Measurements from ENCODE around the gene PTPN22.
A peak's percentile ranks its signal among the peaks of the same experiment; 100 is the strongest.

PTPN22 gene

DNA sequence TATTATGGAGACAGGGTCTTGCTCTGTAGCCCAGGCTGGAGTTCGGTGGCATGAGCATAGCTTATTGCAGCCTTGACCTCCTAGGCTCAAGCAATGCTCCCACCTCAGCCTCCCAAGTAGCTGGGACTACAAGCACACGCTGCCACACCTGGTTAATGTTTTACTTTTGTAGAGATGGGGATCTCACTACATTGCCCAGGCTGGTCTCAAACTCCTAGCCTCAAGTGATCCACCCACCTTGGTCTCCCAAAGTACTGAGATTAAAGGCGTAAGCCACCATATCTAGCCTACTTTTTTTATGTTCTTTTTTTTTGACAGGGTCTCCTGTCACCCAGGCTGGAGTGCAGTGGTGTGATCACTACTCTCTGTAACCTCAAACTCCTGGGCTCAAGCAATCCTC is 21.8 kb upstream of the PTPN22 start:
- no peaks in the 10 kb centered on the region for H3K9me3 ChIP-seq (replicated peaks in 1 of 11)
- no peak overlapping the region for H3K4me3 ChIP-seq
- H3K9ac ChIP-seq, result no peak overlapping the region
- H3K36me3 ChIP-seq, result peaks cover 42 to 57% (median 51%) of the 10 kb centered on the region in 11 experiments
- no peak overlapping the region for H3K27ac ChIP-seq
- no peaks in the 10 kb centered on the region for H4K20me1 ChIP-seq
- H3K4me1 ChIP-seq, result peaks cover 1 to 21% (median 13%) of the 10 kb centered on the region in 10 experiments; a peak in 17 of 20 replicates
- no peaks in the 10 kb centered on the region for H3K27me3 ChIP-seq
- TF ChIP-seq Cebpa-rat (IDR thresholded peaks at IDR 0.05), result no peak
- no peak overlapping the region for H3K4me2 ChIP-seq

DNA sequence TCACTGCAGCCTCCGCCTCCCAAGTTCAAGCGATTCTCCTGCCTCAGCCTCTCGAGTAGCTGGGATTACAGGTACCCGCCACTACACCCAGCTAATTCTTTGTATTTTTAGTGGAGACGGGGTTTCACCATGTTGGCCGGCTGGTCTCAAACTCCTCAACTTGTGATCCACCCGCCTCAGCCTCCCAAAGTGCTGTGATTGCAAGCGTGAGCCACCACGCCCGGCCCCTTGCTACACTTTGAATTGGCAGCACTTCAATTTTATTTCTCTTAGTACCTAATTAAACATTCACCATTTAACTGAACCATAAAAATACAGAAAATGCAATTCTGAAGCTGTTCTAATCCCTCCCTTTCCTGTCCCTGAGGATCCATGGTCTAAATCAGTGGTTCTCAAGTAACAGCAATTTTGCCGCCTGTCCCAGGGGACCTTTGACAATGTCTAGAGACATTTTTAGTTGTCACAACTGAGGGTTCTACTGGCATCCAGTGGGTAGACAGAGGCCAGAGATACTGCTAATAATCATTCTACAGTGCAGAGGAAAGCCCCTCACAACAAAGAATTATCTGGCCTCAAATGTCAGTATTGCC is 20.2 kb upstream of the PTPN22 start:
- TF ChIP-seq Cebpa-rat (IDR thresholded peaks at IDR 0.05), result no peak
- H3K9ac ChIP-seq, result no peak overlapping the region

DNA sequence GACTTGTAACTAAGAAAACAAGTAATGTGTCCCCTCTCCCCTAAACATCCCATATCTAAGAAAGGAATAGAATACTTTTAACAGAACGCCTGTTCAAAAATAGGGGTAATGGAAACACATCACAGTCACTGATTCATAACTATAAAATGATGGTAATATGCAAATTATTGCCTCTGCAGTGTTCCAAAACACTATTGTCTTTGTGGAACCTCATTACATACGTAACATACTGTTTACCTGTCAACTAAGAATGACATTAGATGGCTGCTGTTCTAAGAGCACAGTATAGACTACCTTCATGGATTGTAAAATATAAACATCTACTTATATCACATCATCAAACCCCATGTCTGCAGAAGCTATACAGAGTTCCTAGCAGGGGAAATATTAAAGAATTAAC is 19.3 kb upstream of the PTPN22 start:
- H3K9ac ChIP-seq, result no peak overlapping the region
- peaks cover 7 to 26% (median 13%) of the 10 kb centered on the region in 10 experiments; a peak in 19 of 20 replicates for H3K4me1 ChIP-seq
- H3K27ac ChIP-seq, result no peak overlapping the region
- no peak overlapping the region for H3K4me3 ChIP-seq
- no peaks in the 10 kb centered on the region for H4K20me1 ChIP-seq
- peaks cover 17 to 35% (median 26%) of the 10 kb centered on the region in 11 experiments for H3K36me3 ChIP-seq
- no peaks in the 10 kb centered on the region for H3K27me3 ChIP-seq
- no peak for TF ChIP-seq Cebpa-rat (IDR thresholded peaks at IDR 0.05)
- H3K4me2 ChIP-seq, result no peak overlapping the region
- no peaks in the 10 kb centered on the region for H3K9me3 ChIP-seq (replicated peaks in 1 of 11)

More for the DNA sequence above, 20.2 kb upstream of the PTPN22 start:
- no peak overlapping the region for H3K27ac ChIP-seq
- H3K4me1 ChIP-seq, result peaks cover 7 to 26% (median 13%) of the 10 kb centered on the region in 10 experiments; a peak in 19 of 20 replicates
- H4K20me1 ChIP-seq, result no peaks in the 10 kb centered on the region
- no peaks in the 10 kb centered on the region for H3K27me3 ChIP-seq
- H3K36me3 ChIP-seq, result peaks cover 26 to 41% (median 35%) of the 10 kb centered on the region in 11 experiments
- no peaks in the 10 kb centered on the region for H3K9me3 ChIP-seq (replicated peaks in 1 of 11)
- no peak overlapping the region for H3K4me3 ChIP-seq
- peak overlapping the region in 8 of 11 experiments; percentile 15 to 63 (median 50); a peak in 17 of 22 replicates for H3K4me2 ChIP-seq

DNA sequence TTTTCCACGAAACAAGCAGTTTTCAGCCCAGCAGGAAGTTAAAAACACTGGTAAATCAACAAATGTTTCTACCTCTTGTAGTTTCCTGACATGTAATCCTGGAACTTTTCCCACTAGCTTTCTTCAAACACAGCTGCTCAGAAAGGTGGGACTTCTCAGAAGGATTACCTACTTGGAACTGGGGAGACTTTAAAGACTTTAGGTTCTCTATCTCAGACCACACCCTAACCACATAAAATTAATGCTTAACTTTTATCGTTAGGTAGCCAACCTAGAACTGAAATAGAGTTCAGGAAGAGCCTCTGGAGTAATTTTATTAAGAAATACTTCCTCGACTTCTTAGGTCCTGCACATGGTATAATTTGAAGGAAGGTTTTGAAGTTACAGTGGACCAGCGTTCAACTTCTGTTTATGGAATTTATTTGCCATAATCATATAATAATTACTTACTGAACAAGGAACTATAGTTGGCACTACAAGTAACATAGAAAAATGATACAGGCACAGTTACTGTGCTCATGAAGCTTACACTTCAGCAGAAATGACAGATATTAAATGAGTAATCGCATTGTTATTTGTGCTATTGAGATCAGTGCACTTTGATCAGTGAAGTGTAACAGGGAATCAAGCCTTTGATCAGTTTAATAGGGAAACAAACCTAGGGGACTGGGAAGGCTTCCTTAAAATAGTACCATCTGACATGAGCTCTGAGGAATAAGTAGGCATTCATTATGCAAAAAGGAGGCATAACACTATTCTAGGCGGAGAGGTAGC is 16.1 kb upstream of the PTPN22 start, which contains the start of gene BCL2L15:
Gene BCL2L15, minus strand, starts transcription at position 180 of the 774 bp plus-strand sequence. CDS start 206 bp downstream, outside the sequence.
- Histone ChIP-seq H3K4me1 (peaks cover 7 to 32% (median 14%) of the 10 kb centered on the region in 10 experiments; a peak in 19 of 20 replicates), H3K27me3 (no peaks in the 10 kb centered on the region), H3K9ac (no peak within 1 kb of the TSS), H3K36me3 (peaks cover 0 to 11% (median 0%) of the 10 kb centered on the region in 11 experiments; a peak in 3 of 22 replicates), H4K20me1 (no peaks in the 10 kb centered on the region), H3K4me2 (peak within 1 kb of the TSS in 3 of 11 experiments; percentile 10 to 47 (median 43); a peak in 4 of 22 replicates), H3K4me3 (no peak within 1 kb of the TSS), H3K27ac (no peak within 1 kb of the TSS; a peak in 1 of 22 replicates), H3K9me3 (replicated peaks in 1 of 11) (no peaks in the 10 kb centered on the region)
- no peak for TF ChIP-seq Cebpa-rat (IDR thresholded peaks at IDR 0.05)

DNA sequence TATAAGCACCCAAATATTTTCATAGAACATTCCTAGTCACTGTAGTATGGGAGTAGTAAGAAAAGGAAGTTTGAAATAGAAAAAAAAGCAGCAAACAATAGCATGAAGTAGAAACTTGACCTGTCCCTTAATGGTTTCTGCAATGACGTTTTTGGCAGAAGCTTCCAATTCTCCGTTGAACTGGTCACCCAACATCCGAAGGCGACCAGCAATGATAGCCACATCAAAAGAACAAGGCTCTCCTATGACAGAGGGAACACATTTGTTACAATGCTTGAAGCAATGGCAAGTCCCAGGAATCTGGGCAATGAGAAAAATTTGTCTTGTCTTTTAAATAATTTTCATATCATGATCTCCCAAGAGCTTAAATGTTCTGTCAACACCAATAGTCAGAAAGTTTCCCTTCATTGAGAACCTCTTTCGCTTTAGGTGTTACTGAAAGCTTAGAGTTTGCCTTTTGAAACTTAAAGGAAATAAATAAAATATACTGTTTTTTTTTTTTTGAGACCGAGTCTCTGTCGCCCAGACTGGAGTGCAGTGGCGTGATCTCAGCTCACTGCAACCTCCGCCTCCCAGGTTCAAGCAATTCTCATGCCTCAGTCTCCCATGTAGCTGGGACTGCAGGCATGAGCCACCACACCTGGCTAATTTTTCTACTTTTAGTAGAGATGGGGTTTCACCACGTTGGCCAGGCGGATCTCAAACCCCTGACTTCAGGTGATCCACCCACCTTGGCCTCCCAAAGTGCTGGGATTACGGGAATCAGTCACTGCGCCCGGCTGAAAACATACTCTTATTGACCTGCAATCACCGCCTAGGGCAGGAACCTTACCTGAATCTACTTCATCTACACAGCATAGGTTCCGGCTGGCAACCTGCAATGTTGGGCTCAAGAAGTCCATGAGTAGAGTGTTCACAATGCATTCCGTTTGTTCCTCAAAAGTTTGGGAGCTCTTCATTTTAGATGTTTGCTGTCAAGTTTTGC is 15.2 kb upstream of the PTPN22 start:
- no peak for TF ChIP-seq Cebpa-rat (IDR thresholded peaks at IDR 0.05)
- Histone ChIP-seq H3K36me3 (peaks cover 0 to 11% (median 0%) of the 10 kb centered on the region in 11 experiments; a peak in 3 of 22 replicates), H3K4me1 (peaks cover 5 to 24% (median 13%) of the 10 kb centered on the region in 10 experiments), H3K4me2 (peak overlapping the region in 3 of 11 experiments; percentile 10 to 47 (median 43); a peak in 4 of 22 replicates), H4K20me1 (no peaks in the 10 kb centered on the region), H3K9ac (no peak overlapping the region), H3K9me3 (replicated peaks in 1 of 11) (no peaks in the 10 kb centered on the region), H3K4me3 (no peak overlapping the region), H3K27me3 (no peaks in the 10 kb centered on the region), H3K27ac (no peak overlapping the region; a peak in 1 of 22 replicates)

DNA sequence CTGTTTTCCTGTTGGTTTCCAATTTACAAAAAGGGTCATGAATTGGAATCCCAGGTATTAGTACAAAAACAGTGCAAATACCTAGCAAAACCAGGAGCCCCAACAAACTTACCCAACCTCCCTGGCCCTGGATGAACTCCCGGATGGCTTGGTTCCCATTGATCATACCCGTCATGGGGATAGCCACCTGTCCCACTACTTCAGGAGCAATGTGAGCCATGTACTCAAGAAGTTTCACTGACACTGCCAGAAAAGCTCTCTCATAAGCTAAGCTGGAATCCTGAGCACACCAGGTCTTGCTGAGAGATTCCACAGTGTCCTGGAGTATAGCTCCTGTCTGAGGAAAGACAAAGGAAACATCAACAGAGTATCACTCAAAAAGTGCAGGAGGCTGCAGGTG is 10.1 kb upstream of the PTPN22 start:
- Histone ChIP-seq H4K20me1 (no peaks in the 10 kb centered on the region), H3K4me1 (peaks cover 8 to 41% (median 28%) of the 10 kb centered on the region in 10 experiments; a peak in 18 of 20 replicates), H3K27me3 (no peaks in the 10 kb centered on the region), H3K4me2 (peak overlapping the region in 8 of 11 experiments; percentile 18 to 50 (median 42); a peak in 11 of 22 replicates), H3K9me3 (replicated peaks in 1 of 11) (peaks cover 0 to 12% (median 10%) of the 10 kb centered on the region in 11 experiments; a peak in 9 of 22 replicates), H3K27ac (peak overlapping the region in 1 of 11 experiments; percentile 56; a peak in 1 of 22 replicates), H3K9ac (no peak overlapping the region), H3K4me3 (no peak overlapping the region), H3K36me3 (peaks cover 0 to 17% (median 0%) of the 10 kb centered on the region in 11 experiments; a peak in 4 of 22 replicates)
- TF ChIP-seq Cebpa-rat (IDR thresholded peaks at IDR 0.05), result no peak

DNA sequence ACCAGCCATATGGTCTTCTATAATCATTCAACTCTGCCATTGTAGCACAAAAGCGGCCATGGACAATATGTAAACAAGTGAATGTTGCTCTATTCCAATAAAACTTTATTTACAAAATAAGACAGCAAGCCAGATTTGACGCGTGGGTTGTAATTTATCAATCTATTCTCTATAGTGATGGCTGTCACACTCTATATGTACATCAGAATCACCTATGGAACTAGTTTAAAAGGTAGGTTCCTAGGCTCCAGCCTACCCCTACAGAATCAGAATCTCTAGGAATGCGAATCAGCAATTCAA is 8.2 kb upstream of the PTPN22 start:
- Histone ChIP-seq H3K36me3 (peaks cover 0 to 6% (median 0%) of the 10 kb centered on the region in 11 experiments; a peak in 2 of 22 replicates), H3K9me3 (replicated peaks in 1 of 11) (peaks cover 0 to 12% (median 10%) of the 10 kb centered on the region in 11 experiments; a peak in 9 of 22 replicates), H3K27me3 (no peaks in the 10 kb centered on the region), H3K27ac (peak overlapping the region in 3 of 11 experiments; percentile 52 to 66 (median 63); a peak in 1 of 22 replicates), H3K4me2 (peak overlapping the region in 5 of 11 experiments; percentile 7 to 50 (median 27); a peak in 5 of 22 replicates), H4K20me1 (no peaks in the 10 kb centered on the region), H3K4me1 (peaks cover 20 to 59% (median 40%) of the 10 kb centered on the region in 10 experiments), H3K9ac (no peak overlapping the region), H3K4me3 (no peak overlapping the region)
- TF ChIP-seq Cebpa-rat (IDR thresholded peaks at IDR 0.05), result no peak

DNA sequence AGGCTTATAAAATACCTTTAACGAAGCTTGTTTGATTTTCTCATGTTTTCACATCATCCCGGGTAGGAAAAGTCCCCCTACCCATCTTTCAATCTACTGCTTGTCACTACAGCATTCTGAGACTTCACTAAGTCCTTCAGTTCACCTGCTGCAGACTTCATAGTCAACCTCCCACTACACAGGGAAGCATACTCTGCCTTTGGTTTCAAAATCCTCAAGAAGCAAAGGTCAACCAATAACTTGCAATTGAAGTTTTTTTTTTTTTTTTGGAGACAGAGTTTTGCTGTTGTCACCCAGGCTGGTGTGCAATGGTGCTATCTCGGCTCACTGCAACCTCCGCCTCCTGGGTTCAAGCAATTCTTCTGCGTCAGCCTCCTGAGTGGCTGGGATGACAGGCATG is 4.7 kb upstream of the PTPN22 start:
- Histone ChIP-seq H3K4me1 (peaks cover 51 to 79% (median 67%) of the 10 kb centered on the region in 10 experiments), H3K4me2 (peak overlapping the region in 10 of 11 experiments; percentile 4 to 89 (median 50); a peak in 13 of 22 replicates), H3K9ac (no peak overlapping the region), H4K20me1 (no peaks in the 10 kb centered on the region), H3K27me3 (no peaks in the 10 kb centered on the region), H3K27ac (peak overlapping the region in 7 of 11 experiments; percentile 40 to 83 (median 77); a peak in 6 of 22 replicates), H3K36me3 (peaks cover 0 to 6% (median 0%) of the 10 kb centered on the region in 11 experiments; a peak in 2 of 22 replicates), H3K4me3 (no peak overlapping the region), H3K9me3 (replicated peaks in 1 of 11) (peaks cover 0 to 12% (median 10%) of the 10 kb centered on the region in 11 experiments; a peak in 9 of 22 replicates)
- no peak for TF ChIP-seq Cebpa-rat (IDR thresholded peaks at IDR 0.05)

Data from BLaER1 treated with 17β-estradiol and CSF1 and Interleukin-3, amounts not matched to agents 10 nM and 100 nM (cell line).